HPDE6-E6E7 (cell line): ENCODE measurements around the gene NUP93.

Experiments used
- DNase-seq: peaks from one replicate; pipeline ENCODE4 v3.0.0; 2011; ENCODE audit warnings: missing footprints; ENCODE audit errors: extremely low spot score

Gene NUP93

GRCh38 chr16:56815721-56816120, 85.8 kb downstream of the NUP93 start:
- DNase-seq = no peak

GRCh38 chr16:56817056-56817455, 87.1 kb downstream of the NUP93 start:
- DNase-seq = no peak

- no peak for DNase-seq
Observed at GRCh38 chr16:56817938-56818337, 88.0 kb downstream of the NUP93 start.

- no peak for DNase-seq
Observed at GRCh38 chr16:56823081-56823733, 93.3 kb downstream of the NUP93 start.

GRCh38 chr16:56824331-56824730, 94.4 kb downstream of the NUP93 start:
- DNase-seq = no peak

- no peak for DNase-seq
Observed at GRCh38 chr16:56824804-56825203, 94.9 kb downstream of the NUP93 start.

- no peak for DNase-seq
Observed at GRCh38 chr16:56825826-56826225, 95.9 kb downstream of the NUP93 start.

GRCh38 chr16:56828647-56829046, 98.7 kb downstream of the NUP93 start:
- DNase-seq = no peak

- DNase-seq = no peak
Observed at GRCh38 chr16:56830669-56831068, 100.7 kb downstream of the NUP93 start.

GRCh38 chr16:56832768-56833167, 102.8 kb downstream of the NUP93 start:
- DNase-seq = no peak

GRCh38 chr16:56833243-56833970, 103.5 kb downstream of the NUP93 start:
- peak; percentile 84 for DNase-seq

- no peak for DNase-seq
Observed at GRCh38 chr16:56835320-56835719, 105.4 kb downstream of the NUP93 start.

GRCh38 chr16:56836410-56837230, 106.7 kb downstream of the NUP93 start:
- no peak for DNase-seq

GRCh38 chr16:56838622-56839337, 108.9 kb downstream of the NUP93 start:
- no peak for DNase-seq

GRCh38 chr16:56841233-56841632, 111.3 kb downstream of the NUP93 start:
- DNase-seq = no peak

- DNase-seq = no peak
Observed at GRCh38 chr16:56841659-56842058, 111.7 kb downstream of the NUP93 start.

- no peak for DNase-seq
Observed at GRCh38 chr16:56842133-56842532, 112.2 kb downstream of the NUP93 start.

- no peak for DNase-seq
Observed at GRCh38 chr16:56844056-56844455, 114.1 kb downstream of the NUP93 start.

GRCh38 chr16:56847173-56847910, 117.4 kb downstream of the NUP93 start:
- DNase-seq = no peak

- DNase-seq = no peak
Observed at GRCh38 chr16:56848029-56848936, 118.4 kb downstream of the NUP93 start.
